GM19351 (cell line): ENCODE results near the gene PMS1.
"Not testable (repeated sequence)": the region's sequence is repeated elsewhere in the genome, so short reads cannot be mapped to it uniquely, and the experiment has no call there.

Source experiments
- ATAC-seq: cut with Tn5 transposase; IDR thresholded peaks from one replicate; pipeline ENCODE4 v1.9.1; 2021; ENCODE audit warnings: mild to moderate bottlenecking, moderate library complexity; ENCODE audit not compliant: unreplicated experiment

The PMS1 gene

DNA sequence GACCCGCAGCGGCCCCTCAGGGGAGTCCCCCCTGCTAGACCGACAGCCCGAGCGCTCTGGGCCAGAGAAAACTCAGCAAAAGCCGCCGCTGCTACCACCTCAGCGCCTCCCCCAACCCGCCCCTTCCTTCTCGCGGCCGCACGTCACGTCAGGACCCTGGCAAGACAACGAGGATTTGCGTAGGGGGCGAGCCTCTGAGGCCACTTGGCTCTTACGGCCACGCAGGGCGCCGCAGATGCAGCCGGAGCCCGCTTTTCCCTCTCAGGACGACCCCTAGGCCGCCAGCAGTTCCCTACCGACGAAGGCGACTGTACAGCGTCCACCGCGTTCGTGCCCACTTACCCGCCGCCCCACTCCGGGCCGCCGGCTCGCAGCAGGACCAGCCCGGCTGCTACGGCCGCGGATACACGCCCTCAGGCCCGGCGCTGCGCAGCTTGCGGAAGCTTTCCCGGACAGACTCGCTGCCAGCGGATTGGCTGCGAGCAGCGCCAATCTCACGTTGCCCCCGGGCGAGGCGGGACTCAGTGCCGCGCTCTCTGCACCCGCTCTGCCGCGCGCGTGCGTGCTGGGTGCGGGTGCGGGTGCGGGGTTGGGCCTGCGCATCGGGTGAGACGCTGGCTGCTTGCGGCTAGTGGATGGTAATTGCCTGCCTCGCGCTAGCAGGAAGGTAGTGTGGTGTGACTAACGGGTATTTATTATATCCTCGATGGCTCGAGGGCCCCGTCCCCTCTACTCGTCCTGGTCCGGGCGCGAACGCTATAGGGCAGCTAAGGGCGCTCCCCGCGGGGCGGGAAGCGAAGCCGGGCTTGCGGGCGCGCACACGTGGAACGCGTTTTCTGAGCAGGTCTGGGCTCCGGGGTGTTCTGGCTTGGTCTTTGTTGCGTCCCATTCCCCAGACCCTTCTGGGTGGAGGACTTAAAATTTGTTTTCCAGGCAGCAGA is at the start of gene PMS1, which contains the start of gene ORMDL1:
TSS of gene PMS1 (plus strand) at position 524 of the 941 bp plus-strand sequence. CDS start 7,360 bp downstream, outside the sequence.
TSS of gene ORMDL1 (minus strand) at position 413 of the 941 bp plus-strand sequence. CDS start 1,744 bp downstream, outside the sequence.
- peak; percentile 83 for ATAC-seq

- peak; percentile 65 for ATAC-seq
Observed at GRCh38 chr2:189751080-189751658, 33.1 kb upstream of the PMS1 start.

GRCh38 chr2:189756311-189756952 is 27.8 kb upstream of the PMS1 start:
- no peak for ATAC-seq

DNA sequence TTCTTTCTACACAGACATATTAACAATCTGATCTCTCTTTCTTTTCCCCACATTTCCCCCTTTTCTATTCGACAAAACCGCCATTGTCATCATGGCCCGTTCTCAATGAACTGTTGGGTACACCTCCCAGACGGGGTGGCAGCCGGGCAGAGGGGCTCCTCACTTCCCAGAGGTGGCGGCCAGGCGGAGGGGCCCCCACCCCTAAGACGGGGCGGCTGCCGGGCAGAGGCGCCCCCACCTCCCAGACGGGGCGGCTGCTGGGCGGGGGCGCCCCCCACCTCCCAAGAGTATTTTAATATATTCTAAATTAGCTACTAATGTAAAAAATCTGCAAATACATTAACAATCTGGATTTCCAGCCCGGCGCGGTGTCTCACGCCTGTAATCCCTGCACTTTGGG is 24.1 kb upstream of the PMS1 start:
- ATAC-seq: not testable (repeated sequence)

DNA sequence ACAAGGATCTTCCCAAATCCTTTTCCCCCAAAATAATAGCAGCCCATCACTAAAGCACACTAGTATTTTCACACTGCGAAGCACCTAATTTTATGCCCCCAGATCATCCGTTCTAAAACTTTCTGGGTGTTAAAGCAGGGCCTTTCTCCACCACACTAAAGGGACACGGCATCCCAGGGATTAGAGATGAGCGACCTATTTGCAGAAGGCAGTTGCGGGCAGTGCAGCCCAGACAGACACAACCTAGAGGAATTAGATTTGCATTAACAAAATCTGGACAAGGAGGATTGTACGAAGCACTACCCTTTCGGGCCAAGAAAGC is 22.1 kb upstream of the PMS1 start:
- no peak for ATAC-seq

DNA sequence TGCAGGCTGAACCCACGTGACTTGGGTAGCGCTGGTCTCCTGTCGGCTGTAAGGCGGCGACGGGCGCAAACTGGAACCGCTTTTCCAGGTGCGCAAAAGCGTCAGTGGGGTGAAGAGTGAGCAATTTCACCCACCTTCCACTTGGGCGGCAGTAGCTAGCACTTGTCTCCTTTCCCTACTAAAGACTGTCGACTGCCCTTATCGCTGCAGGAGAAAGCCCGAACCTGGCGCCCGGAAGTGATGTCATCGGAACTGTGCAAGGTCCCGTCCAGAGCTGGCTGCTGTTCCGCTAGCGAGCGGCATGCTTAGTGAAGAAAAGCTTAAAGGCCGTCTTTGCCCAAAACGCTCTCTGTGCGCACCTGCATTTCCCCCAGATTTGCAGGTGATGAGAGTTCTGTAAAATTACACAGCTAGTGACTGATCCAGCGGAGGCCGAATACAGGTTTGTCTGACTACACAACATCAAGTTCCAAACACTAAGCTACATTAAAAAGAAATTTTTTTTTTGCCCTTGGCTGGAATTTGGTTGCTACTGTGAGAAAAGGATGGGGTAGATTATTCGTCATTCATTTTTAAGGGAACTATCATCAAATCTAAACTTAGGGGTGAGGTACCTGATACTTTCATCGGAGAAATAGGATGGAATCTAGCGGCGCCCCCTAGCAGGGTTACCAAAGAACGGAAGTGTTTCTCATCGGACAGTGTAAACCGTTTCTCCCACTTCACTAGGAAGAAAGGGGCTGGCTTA is 21.5 kb upstream of the PMS1 start, which contains the start of gene OSGEPL1:
TSS of gene OSGEPL1 (minus strand) at position 242 of the 748 bp plus-strand sequence. CDS start 1,152 bp downstream, outside the sequence.
- peak; percentile 94 for ATAC-seq

GRCh38 chr2:189763908-189764661 is 20.2 kb upstream of the PMS1 start:
- ATAC-seq: no peak

DNA sequence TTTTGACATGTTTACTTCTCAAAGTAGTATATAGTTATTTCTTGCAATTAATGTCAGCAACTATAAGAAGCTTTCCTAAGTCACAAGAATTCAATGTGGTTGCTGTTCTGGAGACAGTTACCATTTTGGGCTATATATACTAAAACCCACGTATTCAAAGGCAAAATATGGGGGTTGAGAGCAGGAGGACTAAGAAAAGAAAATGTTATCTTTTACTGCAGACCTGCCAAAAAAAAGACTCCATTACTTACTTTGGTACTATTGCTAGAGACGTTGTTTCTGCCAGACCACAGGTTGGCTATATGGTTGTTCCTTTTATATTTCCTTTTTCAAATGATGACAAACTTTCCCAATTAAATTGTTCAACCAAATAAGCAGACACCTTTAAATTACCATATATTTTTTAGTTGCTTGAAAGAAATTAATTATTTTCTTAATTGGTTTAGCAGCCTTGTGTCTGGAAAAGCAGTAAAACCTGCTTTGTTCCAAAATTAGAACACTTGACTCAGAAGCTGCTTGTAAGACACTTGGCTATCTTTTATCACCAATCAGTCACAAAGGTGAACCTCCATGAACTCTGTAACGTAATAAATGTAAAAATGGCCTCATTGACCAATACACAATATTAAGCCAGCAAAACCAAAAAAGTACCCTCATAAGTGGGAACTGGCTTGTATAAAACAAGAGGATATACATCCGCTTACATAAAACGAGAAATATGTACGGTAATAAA is 13.5 kb upstream of the PMS1 start:
- ATAC-seq: no peak

GRCh38 chr2:189772212-189772611 is 12.0 kb upstream of the PMS1 start:
- ATAC-seq: no peak

DNA sequence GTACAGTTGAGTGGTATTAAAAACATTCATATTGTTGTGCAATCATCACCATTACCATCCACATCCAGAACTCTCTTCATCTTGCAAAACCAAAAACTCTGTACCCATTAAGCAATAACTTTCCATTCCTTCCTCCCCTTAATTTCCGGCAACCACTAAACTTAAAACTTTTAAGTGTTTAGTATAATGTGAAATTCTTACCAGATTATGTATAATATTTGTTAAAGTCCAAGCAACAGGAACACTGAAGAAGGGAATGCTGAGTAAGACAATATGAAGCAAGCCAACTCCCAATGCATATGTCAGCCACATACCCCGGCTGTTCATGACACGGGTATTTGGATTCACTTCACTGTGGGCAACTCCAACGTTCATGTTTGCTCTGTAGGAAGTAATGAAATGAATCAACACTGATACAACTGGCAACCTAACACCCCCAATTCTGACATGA is 2.0 kb upstream of the PMS1 start:
- no peak for ATAC-seq

DNA sequence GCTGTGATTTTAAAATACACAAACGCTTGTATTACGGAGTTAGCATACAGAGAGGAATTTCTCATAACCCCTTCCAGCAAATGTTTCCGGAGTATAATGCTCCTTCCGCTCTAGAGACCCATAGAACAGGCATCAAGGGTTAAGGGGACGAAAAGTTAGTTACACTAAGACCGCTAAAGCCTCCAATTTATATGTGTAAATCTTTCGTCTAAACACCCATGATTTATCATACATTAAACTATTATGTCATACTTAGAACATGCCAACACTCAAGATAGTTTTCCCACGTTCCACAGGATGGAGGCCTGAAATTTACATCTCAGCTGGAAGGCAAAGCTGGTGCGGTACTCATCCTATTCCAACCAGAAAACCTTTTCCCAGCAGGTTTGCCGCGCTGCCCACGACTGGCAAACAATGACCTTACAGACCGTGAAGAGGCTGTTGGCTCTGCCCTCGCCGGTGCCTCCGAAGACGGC is 761 bp upstream of the PMS1 start:
- peak; percentile 24 for ATAC-seq

DNA sequence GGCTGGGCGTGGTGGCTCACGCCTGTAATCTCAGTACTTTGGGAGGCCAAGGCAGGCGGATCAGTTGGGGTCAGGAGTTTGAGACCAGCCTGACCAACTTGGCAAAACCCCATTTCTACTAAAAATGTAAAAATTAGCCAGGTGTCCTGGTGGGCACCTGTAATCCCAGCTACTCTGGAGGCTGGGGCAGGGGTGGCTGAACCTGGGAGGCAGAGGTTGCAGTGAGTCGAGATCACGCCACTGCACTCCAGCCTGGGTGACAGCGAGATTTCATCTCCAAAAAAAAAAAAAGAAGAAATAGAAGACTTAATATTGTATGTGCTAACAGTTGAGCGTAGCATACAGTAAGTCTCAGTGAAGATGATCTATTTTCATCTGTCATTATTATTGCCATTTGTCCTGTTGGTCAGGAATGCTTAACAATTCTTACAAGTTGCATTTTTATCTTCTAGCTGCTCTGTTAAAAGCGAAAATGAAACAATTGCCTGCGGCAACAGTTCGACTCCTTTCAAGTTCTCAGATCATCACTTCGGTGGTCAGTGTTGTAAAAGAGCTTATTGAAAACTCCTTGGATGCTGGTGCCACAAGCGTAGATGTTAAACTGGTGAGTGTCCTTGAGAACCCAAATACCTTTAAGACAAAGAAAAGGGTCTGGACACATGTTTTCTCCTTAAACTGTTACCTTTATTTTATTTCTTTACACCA is 7.2 kb downstream of the PMS1 start:
- ATAC-seq: peak; percentile 69

GRCh38 chr2:189794310-189794709 is 10.1 kb downstream of the PMS1 start:
- no peak for ATAC-seq

- no peak for ATAC-seq
Observed at GRCh38 chr2:189797902-189798301, 13.7 kb downstream of the PMS1 start.

DNA sequence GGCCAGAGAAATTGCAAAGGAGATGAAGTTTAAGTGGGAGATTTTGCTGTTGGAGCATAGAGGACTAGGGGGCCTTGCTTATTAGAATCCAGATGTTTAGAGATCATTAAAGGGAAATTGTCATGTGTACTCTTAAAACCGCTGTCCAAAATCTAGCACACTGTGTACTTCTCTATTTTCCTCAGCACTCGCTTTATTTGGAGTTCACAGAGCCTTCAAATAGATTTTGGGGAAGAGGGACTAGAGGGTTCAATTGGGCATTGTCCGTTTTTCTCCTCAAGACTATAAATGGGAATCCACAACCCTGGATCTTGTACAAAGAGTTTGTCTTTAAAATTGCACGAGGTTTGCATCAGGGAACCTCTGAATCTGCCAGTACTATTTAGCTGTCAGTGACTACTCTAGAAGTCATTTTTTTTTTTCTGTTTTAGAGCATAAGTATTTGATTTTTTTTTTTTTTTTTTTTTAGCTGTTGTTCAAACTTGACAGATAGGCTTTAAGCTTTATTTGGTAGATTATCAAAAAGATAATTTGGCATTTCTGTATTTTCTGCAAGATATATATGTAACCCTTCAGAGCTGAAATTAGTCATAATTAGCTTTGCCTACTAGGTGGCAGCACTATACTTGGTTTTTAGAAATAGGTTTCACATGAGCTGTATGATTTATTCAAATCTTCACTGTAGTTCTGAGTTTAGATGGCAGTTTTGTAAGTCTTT is 14.2 kb downstream of the PMS1 start:
- ATAC-seq: peak; percentile 89

GRCh38 chr2:189799030-189799331 is 14.7 kb downstream of the PMS1 start:
- no peak for ATAC-seq

GRCh38 chr2:189799531-189799930 is 15.3 kb downstream of the PMS1 start:
- ATAC-seq: no peak

- no peak for ATAC-seq
Observed at GRCh38 chr2:189802396-189802912, 18.2 kb downstream of the PMS1 start.
